ENCODE results near the gene CSNK1D. TPM values are rescaled to one million over a fixed set of nuclear protein-coding genes. Genes with fewer than 3 reads are reported as not detected.
"Not testable (repeated sequence)": the region's sequence is repeated elsewhere in the genome, so short reads cannot be mapped to it uniquely, and the experiment has no call there.

The CSNK1D gene
- total RNA-seq, 2 experiments from 2014 or later = 118 to 182 TPM

GRCh38 chr17:82257473-82257872 is 16.0 kb downstream of the CSNK1D start:
- Mint-ChIP-seq H3K9me3 (ENCODE audit: low read depth) (peaks cover 8% of the 10 kb centered on the region), H3K4me1 (peaks cover 24% of the 10 kb centered on the region), H3K36me3 (ENCODE audit: low read depth) (peaks cover 75% of the 10 kb centered on the region), H3K27me3 (no peaks in the 10 kb centered on the region), H3K4me3 (no peak overlapping the region), H3K27ac (peak overlapping the region; percentile 83)
- ChIA-PET POLR2A (no interaction called here), CTCF (interaction anchor here (0.8 kb wide), 1 partner anchor 89 kb away, joined by 3 read pairs; no protein-coding TSS in a partner anchor)
- intact Hi-C loops (cut with DNase I, micrococcal nuclease) = loop anchor here in 1 of 2 experiments (1.0 kb wide), 1 partner anchor 15 kb away; no protein-coding TSS in a partner anchor
- DNase-seq (peak; percentile 81), ATAC-seq (peak; percentile 98)

DNA sequence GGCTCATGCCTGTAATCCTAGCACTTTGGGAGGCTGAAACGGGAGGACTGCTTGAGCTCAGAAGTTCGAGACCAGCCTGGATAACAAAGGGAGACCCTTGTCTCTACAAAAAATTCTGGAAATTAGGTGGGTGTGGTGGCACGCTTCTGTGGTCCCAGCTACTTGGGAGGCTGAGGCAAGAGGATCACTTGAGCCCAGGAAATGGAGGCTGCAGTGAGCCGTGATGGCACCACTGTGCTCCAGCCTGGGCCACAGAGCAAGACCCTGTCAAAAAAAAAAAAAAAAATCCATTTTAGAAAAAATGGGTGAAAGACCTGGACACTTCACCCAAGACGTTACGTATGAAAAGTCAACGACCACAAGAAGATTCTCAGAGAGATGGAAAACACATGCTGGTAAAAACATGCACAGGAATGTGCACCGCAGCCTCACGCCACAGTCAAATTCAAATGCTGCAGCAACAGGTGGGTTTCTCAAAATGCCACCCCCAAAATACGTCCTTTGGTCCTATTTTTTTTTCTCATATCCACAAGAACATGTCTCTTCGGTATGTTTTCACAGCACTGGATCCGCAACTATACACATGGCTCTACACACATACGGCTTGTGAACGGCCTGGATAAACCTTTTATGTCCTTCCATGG is 17.1 kb downstream of the CSNK1D start:
- H3K27ac Mint-ChIP-seq = no peak overlapping the region
- ChIA-PET CTCF (interaction anchor here (0.6 to 0.7 kb wide), 2 partner anchors 102 to 368 kb away, joined by 3 read pairs; no protein-coding TSS in a partner anchor), POLR2A (no interaction called here)
- no peaks in the 10 kb centered on the region for H3K27me3 Mint-ChIP-seq
- peaks cover 8% of the 10 kb centered on the region for H3K9me3 Mint-ChIP-seq (ENCODE audit: low read depth)
- intact Hi-C loops (cut with DNase I, micrococcal nuclease) = no loop called here
- ATAC-seq = no peak
- peaks cover 24% of the 10 kb centered on the region for H3K4me1 Mint-ChIP-seq
- no peak overlapping the region for H3K4me3 Mint-ChIP-seq
- H3K36me3 Mint-ChIP-seq (ENCODE audit: low read depth) = peaks cover 75% of the 10 kb centered on the region
- DNase-seq = no peak

- Mint-ChIP-seq H3K4me1 (peaks cover 21% of the 10 kb centered on the region), H3K27ac (peak overlapping the region; percentile 67), H3K36me3 (ENCODE audit: low read depth) (peaks cover 74% of the 10 kb centered on the region), H3K27me3 (no peaks in the 10 kb centered on the region), H3K9me3 (ENCODE audit: low read depth) (no peaks in the 10 kb centered on the region), H3K4me3 (no peak overlapping the region)
- ChIA-PET CTCF (interaction anchor here (0.6 to 0.7 kb wide), 4 partner anchors 67 to 367 kb away, joined by 3 read pairs; no protein-coding TSS in a partner anchor), POLR2A (no interaction called here)
- ATAC-seq (no peak), DNase-seq (no peak)
- intact Hi-C loops (cut with DNase I, micrococcal nuclease) = no loop called here
Observed at GRCh38 chr17:82255402-82255972, 18.0 kb downstream of the CSNK1D start.

- H3K4me3 Mint-ChIP-seq; CTCF ChIA-PET; H3K27ac Mint-ChIP-seq; H3K27me3 Mint-ChIP-seq; POLR2A ChIA-PET; DNase-seq; ATAC-seq; intact Hi-C loops (cut with DNase I, micrococcal nuclease); H3K9me3 Mint-ChIP-seq (ENCODE audit: low read depth): not testable (repeated sequence)
- Mint-ChIP-seq H3K4me1 (peaks cover 17% of the 10 kb centered on the region), H3K36me3 (ENCODE audit: low read depth) (peaks cover 66% of the 10 kb centered on the region)
Observed at GRCh38 chr17:82254746-82255145, 18.8 kb downstream of the CSNK1D start.

DNA sequence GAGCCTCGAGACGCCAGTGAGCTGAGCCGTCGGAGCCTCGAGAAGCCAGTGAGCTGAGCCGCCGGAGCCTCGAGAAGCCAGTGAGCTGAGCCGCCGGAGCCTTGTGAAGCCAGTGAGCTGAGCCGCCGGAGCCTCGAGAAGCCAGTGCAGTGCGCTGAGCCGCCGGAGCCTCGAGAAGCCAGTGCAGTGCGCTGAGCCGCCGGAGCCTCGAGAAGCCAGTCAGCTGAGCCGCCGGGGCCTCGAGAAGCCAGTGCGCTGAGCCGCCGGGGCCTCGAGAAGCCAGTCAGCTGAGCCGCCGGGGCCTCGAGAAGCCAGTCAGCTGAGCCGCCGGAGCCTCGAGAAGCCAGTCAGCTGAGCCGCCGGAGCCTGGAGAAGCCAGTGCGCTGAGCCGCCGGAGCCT is 19.4 kb downstream of the CSNK1D start:
- POLR2A ChIA-PET = interaction anchor here (0.7 kb wide), 1 partner anchor 11 kb away, joined by 3 read pairs; no protein-coding TSS in a partner anchor
- H3K27me3 Mint-ChIP-seq; CTCF ChIA-PET; H3K27ac Mint-ChIP-seq; H3K4me3 Mint-ChIP-seq; ATAC-seq; H3K9me3 Mint-ChIP-seq (ENCODE audit: low read depth); intact Hi-C loops (cut with DNase I, micrococcal nuclease); DNase-seq: not testable (repeated sequence)
- Mint-ChIP-seq H3K4me1 (peaks cover 17% of the 10 kb centered on the region), H3K36me3 (ENCODE audit: low read depth) (peaks cover 64% of the 10 kb centered on the region)

- no peaks in the 10 kb centered on the region for H3K9me3 Mint-ChIP-seq (ENCODE audit: low read depth)
- H3K27me3 Mint-ChIP-seq = no peaks in the 10 kb centered on the region
- DNase-seq (no peak), ATAC-seq (no peak)
- no peak overlapping the region for H3K4me3 Mint-ChIP-seq
- intact Hi-C loops (cut with DNase I, micrococcal nuclease) = no loop called here
- peaks cover 64% of the 10 kb centered on the region for H3K36me3 Mint-ChIP-seq (ENCODE audit: low read depth)
- peaks cover 12% of the 10 kb centered on the region for H3K4me1 Mint-ChIP-seq
- CTCF ChIA-PET = no interaction called here
- POLR2A ChIA-PET = no interaction called here
- peak overlapping the region; percentile 31 for H3K27ac Mint-ChIP-seq
Observed at GRCh38 chr17:82253179-82253544, 20.3 kb downstream of the CSNK1D start.

DNA sequence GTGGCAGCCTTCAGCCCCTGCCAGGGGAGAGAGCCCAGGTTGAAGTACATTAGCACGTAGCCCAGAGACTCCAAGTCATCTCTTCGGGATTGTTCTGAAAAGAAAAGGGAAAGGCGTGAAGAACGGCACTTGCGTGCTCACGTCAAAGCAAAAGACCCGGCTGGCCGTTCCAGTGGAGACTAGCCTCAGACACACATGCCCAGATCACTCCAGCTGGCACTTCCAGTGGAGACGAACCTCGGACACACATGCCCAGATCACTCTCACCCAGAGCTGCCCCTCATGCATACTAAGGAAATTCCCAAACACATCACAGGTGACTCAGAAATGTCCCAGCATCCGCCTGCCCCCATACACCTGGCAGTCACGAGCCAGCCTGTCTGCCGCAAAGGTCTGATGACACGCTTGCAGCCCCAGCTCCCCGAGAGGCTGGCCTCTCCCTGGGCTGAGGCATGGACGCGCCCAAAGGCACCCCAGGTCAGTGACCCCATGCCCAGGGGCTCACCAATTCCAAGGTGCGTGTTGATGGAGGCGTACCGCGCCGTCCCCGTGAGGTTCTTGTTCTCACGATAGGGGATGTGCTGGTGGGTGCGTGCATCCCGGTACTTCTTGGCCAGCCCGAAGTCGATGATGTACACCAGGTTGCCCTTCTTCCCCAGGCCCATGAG is 20.9 kb downstream of the CSNK1D start:
- peaks cover 66% of the 10 kb centered on the region for H3K36me3 Mint-ChIP-seq (ENCODE audit: low read depth)
- CTCF ChIA-PET = interaction anchor here (0.6 kb wide), 1 partner anchor 99 kb away, joined by 3 read pairs; no protein-coding TSS in a partner anchor

GRCh38 chr17:82250868-82251500 is 22.5 kb downstream of the CSNK1D start:
- POLR2A ChIA-PET = no interaction called here
- Mint-ChIP-seq H3K4me3 (no peak overlapping the region), H3K36me3 (ENCODE audit: low read depth) (peaks cover 63% of the 10 kb centered on the region), H3K27me3 (no peaks in the 10 kb centered on the region), H3K27ac (peak overlapping the region; percentile 51), H3K4me1 (peaks cover 18% of the 10 kb centered on the region), H3K9me3 (ENCODE audit: low read depth) (no peaks in the 10 kb centered on the region)
- intact Hi-C loops (cut with DNase I, micrococcal nuclease) = no loop called here
- DNase-seq = no peak
- ATAC-seq = no peak
- CTCF ChIA-PET = interaction anchor here (0.7 kb wide), 1 partner anchor 99 kb away, joined by 3 read pairs; no protein-coding TSS in a partner anchor

More for the DNA sequence above, 20.9 kb downstream of the CSNK1D start:
- Mint-ChIP-seq H3K27ac (peak overlapping the region; percentile 45), H3K9me3 (ENCODE audit: low read depth) (no peaks in the 10 kb centered on the region), H3K27me3 (no peaks in the 10 kb centered on the region), H3K4me3 (no peak overlapping the region), H3K4me1 (peaks cover 13% of the 10 kb centered on the region)
- no peak for ATAC-seq
- DNase-seq = no peak
- POLR2A ChIA-PET = no interaction called here
- intact Hi-C loops (cut with DNase I, micrococcal nuclease) = no loop called here

- no peak overlapping the region for H3K4me3 Mint-ChIP-seq
- intact Hi-C loops (cut with DNase I, micrococcal nuclease) = no loop called here
- no peak for DNase-seq
- peaks cover 18% of the 10 kb centered on the region for H3K4me1 Mint-ChIP-seq
- peaks cover 57% of the 10 kb centered on the region for H3K36me3 Mint-ChIP-seq (ENCODE audit: low read depth)
- no peak for ATAC-seq
- ChIA-PET CTCF (interaction anchor here (0.7 kb wide), 1 partner anchor 72 kb away, joined by 3 read pairs; no protein-coding TSS in a partner anchor), POLR2A (no interaction called here)
- no peaks in the 10 kb centered on the region for H3K9me3 Mint-ChIP-seq (ENCODE audit: low read depth)
- H3K27me3 Mint-ChIP-seq = no peaks in the 10 kb centered on the region
- H3K27ac Mint-ChIP-seq = no peak overlapping the region
Observed at GRCh38 chr17:82249896-82250581, 23.5 kb downstream of the CSNK1D start.

GRCh38 chr17:82248815-82249674 is 24.5 kb downstream of the CSNK1D start:
- Mint-ChIP-seq H3K4me1 (peaks cover 20% of the 10 kb centered on the region), H3K36me3 (ENCODE audit: low read depth) (peaks cover 66% of the 10 kb centered on the region), H3K4me3 (no peak overlapping the region), H3K27me3 (no peaks in the 10 kb centered on the region), H3K9me3 (ENCODE audit: low read depth) (no peaks in the 10 kb centered on the region), H3K27ac (no peak overlapping the region)
- POLR2A ChIA-PET = no interaction called here
- no peak for DNase-seq
- intact Hi-C loops (cut with DNase I, micrococcal nuclease) = no loop called here
- ATAC-seq = no peak
- CTCF ChIA-PET = no interaction called here

All from activated CD4-positive, alpha-beta T cell treated with anti-CD3 and anti-CD28 coated beads for 36 hours (primary cell).